ENCODE data around the gene USP17L10.
"Not testable (repeated sequence)": the region's sequence is repeated elsewhere in the genome, so short reads cannot be mapped to it uniquely, and the experiment has no call there.

DNA sequence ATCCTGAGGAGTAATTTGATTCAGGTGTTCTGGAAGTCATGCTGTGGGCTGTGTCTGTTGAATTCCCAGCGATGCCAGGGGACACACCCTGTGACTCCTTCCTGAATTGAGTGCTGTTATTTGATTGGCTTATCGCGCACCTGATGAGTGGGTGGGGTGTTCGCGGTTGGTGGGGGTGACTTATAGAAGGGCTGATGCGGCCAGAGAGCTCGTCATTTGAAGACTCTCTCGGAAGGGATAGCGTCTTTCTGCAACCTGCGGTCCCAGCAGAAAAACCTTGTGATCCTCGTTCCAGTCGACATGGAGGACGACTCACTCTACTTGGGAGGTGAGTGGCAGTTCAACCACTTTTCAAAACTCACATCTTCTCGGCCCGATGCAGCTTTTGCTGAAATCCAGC, 47.4 kb downstream of the USP17L10 start, which contains the start of gene USP17L20:
- TF ChIP-seq, protein P1, sequence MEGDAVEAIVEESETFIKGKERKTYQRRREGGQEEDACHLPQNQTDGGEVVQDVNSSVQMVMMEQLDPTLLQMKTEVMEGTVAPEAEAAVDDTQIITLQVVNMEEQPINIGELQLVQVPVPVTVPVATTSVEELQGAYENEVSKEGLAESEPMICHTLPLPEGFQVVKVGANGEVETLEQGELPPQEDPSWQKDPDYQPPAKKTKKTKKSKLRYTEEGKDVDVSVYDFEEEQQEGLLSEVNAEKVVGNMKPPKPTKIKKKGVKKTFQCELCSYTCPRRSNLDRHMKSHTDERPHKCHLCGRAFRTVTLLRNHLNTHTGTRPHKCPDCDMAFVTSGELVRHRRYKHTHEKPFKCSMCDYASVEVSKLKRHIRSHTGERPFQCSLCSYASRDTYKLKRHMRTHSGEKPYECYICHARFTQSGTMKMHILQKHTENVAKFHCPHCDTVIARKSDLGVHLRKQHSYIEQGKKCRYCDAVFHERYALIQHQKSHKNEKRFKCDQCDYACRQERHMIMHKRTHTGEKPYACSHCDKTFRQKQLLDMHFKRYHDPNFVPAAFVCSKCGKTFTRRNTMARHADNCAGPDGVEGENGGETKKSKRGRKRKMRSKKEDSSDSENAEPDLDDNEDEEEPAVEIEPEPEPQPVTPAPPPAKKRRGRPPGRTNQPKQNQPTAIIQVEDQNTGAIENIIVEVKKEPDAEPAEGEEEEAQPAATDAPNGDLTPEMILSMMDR (IDR thresholded peaks at IDR 0.05; ENCODE audit: low read depth, low read length, poor library complexity, severe bottlenecking) = not testable (repeated sequence)
- not testable (repeated sequence) for TF ChIP-seq EZH2phosphoT487 (IDR thresholded peaks at IDR 0.05; ENCODE audit: borderline replicate concordance, low read length)

All from DOHH2 (cell line).